AG04449 (cell line): Measurements from ENCODE around the gene SRGAP3.

Experiments
- CTCF ChIA-PET: fragments of 350-600 bp; formaldehyde crosslinking; extraction: SDS; loops from one replicate; lab custom pipeline; 2021; ENCODE audit warnings: antibody characterized with exemption; lab: Yijun Ruan, JAX
- POLR2A ChIA-PET: fragments of 400-600, 350-600 bp; formaldehyde crosslinking; extraction: SDS; loops from one replicate; lab custom pipeline; 2020; ENCODE audit warnings: antibody characterized with exemption, inconsistent platforms; lab: Yijun Ruan, JAX
- DNase-seq: peaks from one replicate; pipeline ENCODE4 v3.0.0-alpha.2; 2010; ENCODE audit warnings: low read depth, low spot score
- H3K4me3 ChIP-seq: 2 replicates; pipeline ENCODE4 v1.5.1; 2011; ENCODE audit warnings: low read depth, mild to moderate bottlenecking, control low read depth, low read length
- CTCF ChIP-seq: IDR thresholded peaks from one replicate; pipeline ENCODE4 v1.5.1; 2011; ENCODE audit warnings: mild to moderate bottlenecking, moderate library complexity, low read length, control low read depth, inconsistent platforms; ENCODE audit not compliant: insufficient read depth; ENCODE audit errors: missing control alignments

The SRGAP3 gene

GRCh38 chr3:8986741-8987140 lies 262.7 kb downstream of the SRGAP3 start:
- TF ChIP-seq CTCF: no peak
- CTCF ChIA-PET: interaction anchor here (1.0 to 11.8 kb wide), 14 partner anchors 11 to 376 kb away, joined by 3 to 139 read pairs (median 12); partner anchors contain the start of genes OXTR and THUMPD3
- H3K4me3 ChIP-seq: no peak overlapping the region
- no peak for DNase-seq
- POLR2A ChIA-PET: interaction anchor here (0.8 kb wide), 1 partner anchor 9 kb away, joined by 3 read pairs; no protein-coding TSS in a partner anchor

GRCh38 chr3:8985876-8986275 lies 263.6 kb downstream of the SRGAP3 start:
- ChIA-PET CTCF (interaction anchor here (3.9 to 11.8 kb wide), 6 partner anchors 11 to 316 kb away, joined by 24 to 139 read pairs (median 86); no protein-coding TSS in a partner anchor), POLR2A (interaction anchor here (0.7 kb wide), 1 partner anchor 524 kb away, joined by 3 read pairs; no protein-coding TSS in a partner anchor)
- no peak overlapping the region for H3K4me3 ChIP-seq
- no peak for TF ChIP-seq CTCF
- DNase-seq: no peak

- POLR2A ChIA-PET: interaction anchor here (0.7 kb wide), 1 partner anchor 524 kb away, joined by 3 read pairs; no protein-coding TSS in a partner anchor
- DNase-seq: no peak
- no peak overlapping the region for H3K4me3 ChIP-seq
- CTCF ChIA-PET: interaction anchor here (5.1 to 11.8 kb wide), 5 partner anchors 11 to 316 kb away, joined by 49 to 139 read pairs (median 107); no protein-coding TSS in a partner anchor
- TF ChIP-seq CTCF: no peak
These were observed 264.0 kb downstream of the SRGAP3 start for GRCh38 chr3:8985411-8985831.

- ChIA-PET POLR2A (no interaction called here), CTCF (interaction anchor here (1.1 to 11.8 kb wide), 4 partner anchors 10 to 317 kb away, joined by 4 to 139 read pairs (median 117); no protein-coding TSS in a partner anchor)
- H3K4me3 ChIP-seq: no peak overlapping the region
- no peak for DNase-seq
- TF ChIP-seq CTCF: no peak
These were observed 264.9 kb downstream of the SRGAP3 start for GRCh38 chr3:8984526-8984925.

- no peak for DNase-seq
- TF ChIP-seq CTCF: no peak
- ChIA-PET CTCF (interaction anchor here (1.1 kb wide), 1 partner anchor 31 kb away, joined by 4 read pairs; no protein-coding TSS in a partner anchor), POLR2A (no interaction called here)
- no peak overlapping the region for H3K4me3 ChIP-seq
These were observed 265.4 kb downstream of the SRGAP3 start for GRCh38 chr3:8984081-8984480.

GRCh38 chr3:8983591-8983990 lies 265.9 kb downstream of the SRGAP3 start:
- DNase-seq: no peak
- no peak for TF ChIP-seq CTCF
- POLR2A ChIA-PET: no interaction called here
- CTCF ChIA-PET: interaction anchor here (0.6 to 1.1 kb wide), 2 partner anchors 14 to 31 kb away, joined by 3 to 4 read pairs; no protein-coding TSS in a partner anchor
- no peak overlapping the region for H3K4me3 ChIP-seq
